Embryonic facial prominence (tissue), 1 donor: Measurements from ENCODE around the gene TBKBP1.

Experiments used
- DNase-seq: peaks from one replicate; pipeline ENCODE4 v3.0.0-alpha.2; 2016; ENCODE audit errors: extremely low spot score

TBKBP1 gene

DNA sequence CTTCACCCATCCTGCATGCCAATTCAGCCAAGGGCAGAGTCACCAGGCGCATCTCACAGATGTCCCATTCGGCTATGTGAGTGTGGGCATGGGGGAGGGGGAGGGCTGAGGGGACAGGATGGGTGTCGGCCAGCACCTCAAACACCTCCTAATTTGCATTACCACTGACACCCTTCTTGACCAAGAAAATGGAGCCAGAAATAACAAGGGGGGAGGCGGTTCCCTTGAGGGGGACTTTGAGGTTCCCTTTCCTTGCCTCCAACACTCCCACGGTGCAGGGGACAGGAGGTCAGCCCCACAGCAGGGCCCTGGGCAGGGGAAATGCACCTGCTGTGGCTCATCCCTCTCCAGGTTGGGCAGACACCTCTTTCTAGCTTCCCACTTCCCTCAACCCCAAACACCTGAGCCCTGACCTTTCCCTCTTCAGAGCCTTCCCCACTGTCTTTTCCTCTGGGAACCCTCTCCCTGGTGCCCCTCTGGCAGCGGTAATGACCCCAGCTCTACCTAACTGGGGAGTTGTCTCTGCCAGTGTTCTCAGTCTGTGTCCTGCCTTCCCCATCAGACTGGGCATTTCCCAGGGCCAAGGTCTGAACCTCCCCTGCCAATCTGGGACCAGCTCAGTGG lies 20.9 kb downstream of the TBKBP1 start:
- DNase-seq = no peak

DNA sequence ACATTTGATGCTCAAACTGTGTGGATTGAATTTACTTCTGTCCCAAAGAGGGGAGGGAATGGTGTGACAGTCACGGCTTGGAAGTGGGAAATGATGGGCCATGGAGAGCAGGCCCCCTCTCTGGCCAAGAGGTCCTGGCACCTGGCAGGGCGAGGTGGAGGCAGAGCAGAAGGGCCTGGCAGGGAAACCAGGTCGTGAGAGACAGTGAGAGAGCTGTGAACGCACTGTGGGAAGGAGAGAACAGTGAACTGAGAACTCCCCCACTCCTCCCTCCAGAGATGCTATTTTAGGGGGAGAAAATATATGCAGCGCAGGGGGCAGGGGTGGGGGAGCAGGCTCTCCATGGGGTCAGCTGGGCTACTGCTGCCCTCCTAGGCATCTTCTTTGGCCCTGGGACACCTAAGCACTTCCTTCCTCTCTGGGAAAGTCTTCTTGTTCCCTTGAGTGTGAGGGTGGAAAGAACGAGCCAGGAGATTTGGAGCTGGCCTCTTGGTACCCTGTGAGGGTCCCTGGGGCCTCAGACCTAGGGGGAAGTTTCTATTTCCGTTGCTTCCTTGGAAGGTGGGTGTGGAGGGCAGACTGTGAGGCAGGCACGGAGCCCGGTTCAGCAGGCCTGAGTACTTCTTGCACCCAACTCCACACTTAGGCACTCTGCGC lies 21.8 kb downstream of the TBKBP1 start:
- no peak for DNase-seq

DNA sequence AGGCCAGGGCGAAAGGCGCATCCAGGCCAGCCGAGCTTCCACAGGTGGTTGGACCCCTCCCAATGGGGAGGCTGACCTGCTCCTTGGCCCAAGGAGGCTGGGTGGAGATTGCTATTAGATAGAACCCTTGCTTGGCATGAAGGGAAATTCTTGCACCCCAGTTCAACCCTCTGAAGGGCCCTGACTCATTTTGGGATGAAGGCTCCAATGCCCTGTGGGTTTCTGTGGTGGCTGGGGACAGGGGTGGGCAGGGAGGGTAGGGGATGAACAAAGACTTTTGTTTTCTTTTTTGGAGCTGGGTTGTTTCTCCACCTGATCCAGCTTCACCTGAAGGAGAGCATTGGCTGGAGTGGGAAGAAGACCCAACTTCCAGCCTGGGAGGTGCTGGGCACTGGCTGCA lies 22.4 kb downstream of the TBKBP1 start:
- DNase-seq = no peak

DNA sequence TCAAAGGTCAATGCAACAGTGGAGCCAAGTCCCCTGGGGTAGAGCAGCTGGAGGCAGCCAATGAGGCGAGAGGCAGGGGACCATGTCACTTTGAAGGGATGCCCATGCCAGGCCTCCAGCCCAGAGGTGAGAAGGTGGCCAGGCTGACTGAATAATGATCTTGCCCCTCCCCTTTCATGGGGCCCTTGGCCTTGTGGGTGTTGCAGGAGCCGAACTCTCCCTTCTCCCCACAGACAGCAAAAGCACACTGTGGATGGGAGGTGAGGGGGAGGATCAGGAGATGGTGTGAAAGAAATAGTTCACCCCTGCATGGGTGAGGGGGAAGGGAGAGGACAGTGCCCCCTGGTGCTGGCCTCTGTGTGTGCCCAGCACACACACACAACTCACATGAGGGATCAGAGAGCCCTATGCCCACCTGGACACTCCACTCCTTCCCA lies 23.3 kb downstream of the TBKBP1 start:
- no peak for DNase-seq

DNA sequence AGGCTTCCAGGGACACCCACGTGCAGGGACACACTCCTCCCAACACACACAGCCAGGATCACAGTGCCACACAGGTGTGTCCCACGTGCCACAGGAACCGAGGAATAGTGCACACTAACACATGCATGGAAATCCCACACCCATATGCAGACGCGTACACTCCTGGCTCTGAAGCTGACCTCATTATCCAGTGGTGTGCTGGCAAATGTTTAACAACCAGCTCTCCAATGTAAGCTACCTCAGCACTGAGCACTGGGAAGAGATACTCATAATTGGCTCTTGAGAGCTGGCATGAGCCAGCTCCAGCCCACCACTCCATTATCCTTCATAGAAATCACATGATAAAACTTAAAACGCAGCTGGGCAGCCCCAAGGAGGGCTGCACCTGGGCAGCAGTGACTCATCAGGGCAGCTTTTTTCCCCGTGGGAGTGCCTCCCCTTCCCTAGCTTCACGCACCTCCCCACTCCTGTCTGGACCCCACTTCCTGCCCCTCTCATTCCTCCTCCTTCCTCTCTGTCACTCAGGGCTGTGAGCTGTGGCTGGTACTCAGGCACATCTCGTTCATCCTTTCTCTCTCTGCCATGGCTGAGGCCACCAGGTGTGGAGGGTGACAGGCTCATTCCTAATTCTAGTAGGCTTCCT lies 24.1 kb downstream of the TBKBP1 start:
- DNase-seq = no peak

DNA sequence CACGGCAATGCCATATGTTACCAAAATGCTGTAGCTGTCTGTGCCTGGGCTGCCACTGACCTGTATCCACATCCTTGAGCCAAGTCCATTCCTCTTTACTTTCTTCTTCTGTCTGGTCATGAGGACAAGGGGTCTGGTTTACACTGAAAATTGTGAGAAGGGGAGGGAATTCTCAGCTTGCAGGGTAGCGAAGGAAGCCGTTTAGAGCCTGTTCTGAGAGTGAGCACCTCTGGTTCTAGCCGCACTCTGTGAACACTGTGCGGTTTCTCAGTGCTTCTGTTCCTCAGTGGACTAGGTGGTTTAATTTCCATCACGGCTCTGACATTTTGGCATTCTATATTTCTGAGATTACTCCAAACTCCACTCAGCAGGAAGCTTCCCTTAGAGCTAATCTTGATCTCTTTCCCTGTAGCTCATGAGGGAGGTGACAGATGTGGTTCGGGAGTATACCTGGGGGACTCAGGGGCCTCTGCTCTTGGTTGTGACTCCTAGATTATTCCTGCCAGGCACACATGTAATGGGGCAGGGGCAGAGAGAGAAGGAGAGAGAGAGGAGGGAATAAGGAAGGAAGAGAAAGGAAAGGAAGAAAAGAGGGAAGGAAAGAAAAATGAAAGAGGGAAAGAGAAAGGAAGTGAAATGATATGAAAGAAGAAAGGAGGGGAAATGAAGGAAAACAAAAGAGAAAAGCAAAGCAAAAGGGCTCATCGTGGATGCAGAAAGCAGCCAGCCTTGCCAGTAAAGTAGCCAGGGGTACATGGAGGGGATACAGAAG lies 24.9 kb downstream of the TBKBP1 start:
- no peak for DNase-seq

DNA sequence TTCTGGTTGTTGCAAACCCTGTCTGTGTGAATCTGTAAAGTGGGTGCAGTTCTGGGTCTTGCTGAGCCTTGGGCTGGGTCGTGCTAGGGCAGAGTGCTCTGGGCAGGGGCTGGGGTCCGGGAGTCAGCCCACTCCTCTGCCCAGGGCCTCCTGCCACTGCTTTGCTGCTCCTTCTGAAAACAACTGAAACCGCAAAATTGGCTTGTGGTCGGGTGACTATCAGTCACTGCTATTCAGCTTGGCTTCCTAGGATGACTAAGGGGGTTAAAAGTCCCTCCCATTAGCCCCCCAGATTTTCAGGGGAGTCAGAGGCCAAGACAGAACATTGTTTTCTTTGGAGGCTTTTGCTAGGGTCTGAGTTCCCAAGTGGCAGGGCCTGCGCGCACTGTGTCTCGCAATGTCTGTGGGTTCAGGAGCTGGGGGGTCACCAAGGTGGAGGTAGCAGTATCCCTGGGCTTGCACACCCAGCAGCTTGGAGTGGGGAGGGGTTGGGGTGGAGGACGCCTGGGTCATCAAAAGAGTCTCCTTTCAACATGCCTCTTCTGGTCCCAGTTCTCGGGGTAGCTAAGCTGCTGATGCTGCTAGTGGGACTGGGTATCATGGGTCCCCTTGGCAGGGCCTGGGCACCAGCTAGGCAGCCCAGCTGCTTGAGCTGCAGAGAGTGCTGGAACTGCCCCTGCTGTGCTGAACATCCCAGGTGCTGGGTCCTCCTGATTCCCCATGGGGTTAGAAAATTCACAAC lies 25.6 kb downstream of the TBKBP1 start:
- DNase-seq = no peak

DNA sequence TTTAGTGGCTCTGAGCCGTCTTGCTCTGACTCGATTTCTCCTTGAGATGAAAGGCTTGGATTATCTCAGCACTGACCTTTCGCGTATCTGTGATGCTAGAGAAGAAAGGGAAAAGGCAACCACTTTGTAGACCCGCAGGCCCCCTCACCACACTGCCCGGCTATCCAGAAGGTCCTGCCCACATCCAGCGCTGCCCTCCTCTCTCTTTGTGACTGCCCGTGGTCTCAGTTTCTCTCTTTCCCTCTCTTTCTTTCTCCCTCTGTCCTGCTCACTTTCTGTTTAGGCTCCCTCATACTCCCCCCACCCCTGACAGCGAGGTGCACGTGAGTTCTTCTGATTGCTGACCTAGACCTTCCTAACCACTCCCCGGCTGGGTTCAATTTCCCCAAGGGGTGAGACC lies 26.2 kb downstream of the TBKBP1 start:
- no peak for DNase-seq

DNA sequence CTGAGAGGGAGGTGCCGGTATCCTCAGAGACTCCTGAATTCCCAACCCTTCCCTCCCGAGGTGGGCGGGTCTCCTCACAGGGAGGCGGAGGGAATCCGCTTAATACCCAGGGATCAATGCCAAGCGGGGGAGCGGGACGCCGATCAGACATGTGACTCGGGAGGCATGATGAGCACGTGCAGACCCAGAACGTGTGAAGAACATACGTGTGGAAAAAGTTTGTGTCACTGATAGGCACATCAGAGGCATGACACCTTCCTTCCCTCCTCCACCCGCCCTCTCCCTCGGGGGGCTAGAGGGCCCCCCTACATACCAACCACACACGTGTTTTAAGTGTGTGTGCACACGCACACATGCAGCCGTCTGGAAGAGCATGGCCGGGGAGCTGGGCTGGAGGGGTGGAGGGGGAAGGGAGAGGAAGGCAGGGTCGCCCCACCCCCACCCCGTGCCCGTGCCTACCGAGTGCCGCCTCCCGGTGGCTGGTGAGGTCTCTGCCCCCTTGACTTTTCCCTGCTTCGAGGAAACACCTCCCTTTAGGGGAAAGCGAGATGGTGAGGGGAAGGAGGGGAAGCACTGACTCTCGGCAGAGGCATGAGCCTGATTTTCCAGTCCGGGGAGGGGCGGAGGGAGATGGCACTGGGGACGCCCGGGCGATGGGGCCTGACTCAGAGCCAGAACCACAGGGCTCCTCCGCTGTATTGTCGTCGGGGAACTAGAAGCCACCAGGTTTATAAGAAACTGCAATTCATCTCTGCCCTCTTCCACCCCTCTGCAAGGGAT lies 27.0 kb downstream of the TBKBP1 start:
- no peak for DNase-seq

DNA sequence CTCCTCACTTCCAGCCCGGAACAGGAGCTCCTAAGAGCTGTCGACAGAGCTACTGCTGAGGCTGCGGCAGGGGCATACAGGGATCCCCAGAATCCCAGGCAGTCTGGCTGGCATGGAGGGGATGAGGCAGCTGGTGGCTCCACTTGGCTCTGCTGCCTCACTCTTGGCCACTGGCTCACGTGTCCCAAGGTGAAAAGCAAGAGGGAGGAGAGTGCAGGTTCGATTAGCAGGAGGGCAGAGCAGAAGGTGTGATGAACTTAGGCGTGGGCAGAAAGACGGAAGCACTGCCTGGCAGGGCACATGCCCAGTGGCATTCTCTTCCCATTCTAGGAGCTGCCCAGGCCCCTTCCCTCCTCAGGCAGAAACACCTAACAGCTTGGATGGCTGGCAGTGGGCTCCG lies 27.8 kb downstream of the TBKBP1 start:
- no peak for DNase-seq

DNA sequence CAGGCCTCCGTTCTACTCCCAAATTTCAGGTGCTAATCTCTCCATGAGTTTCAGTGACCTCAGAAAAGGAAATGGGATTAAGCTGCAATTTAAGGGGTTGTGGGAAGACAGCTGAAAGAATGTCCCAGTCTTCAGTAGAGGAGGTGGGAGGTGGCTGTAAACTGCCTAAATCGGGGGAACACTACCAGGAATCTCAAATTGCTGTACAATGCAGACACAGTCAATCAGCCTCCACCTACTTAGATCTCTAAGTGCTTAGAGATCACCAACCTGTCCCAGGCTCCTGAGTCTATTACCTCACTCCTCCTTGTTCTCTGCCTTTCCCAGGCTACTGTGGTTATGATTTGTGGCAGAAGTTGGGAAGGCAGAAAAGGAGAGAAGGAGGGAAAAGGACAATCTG lies 30.7 kb downstream of the TBKBP1 start:
- DNase-seq = no peak

DNA sequence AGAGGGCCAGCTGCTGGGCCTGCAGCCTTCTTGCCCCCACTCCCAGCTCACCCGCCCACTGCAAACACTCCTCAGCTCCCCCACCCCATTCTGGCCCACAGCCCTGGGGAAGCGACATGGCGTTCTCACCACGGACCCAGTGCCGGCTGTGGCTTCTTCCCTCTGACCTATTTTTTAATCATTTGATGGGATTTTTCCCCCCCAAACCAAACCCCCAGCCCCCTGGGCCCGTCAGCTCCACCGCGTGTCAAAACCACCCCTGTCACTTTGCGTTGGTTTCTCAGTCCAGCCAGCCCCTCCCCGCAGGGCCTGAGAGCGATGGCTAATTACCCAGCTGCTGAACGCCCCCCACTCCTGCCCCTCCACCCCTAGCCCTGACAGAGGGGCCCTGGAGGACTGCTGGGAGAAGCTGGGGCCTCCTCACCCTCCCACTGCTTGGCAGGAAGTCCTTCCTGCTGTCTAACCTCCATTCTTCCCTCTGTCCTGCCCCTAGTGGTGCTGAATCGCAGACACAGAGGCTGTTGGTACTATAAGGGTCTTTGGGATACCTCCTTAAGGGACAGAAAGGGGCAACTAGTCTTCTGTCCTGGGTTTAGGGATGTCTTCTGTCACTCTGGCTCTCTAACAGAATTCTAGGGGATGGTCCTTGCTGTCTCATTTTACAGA lies 31.6 kb downstream of the TBKBP1 start:
- no peak for DNase-seq

DNA sequence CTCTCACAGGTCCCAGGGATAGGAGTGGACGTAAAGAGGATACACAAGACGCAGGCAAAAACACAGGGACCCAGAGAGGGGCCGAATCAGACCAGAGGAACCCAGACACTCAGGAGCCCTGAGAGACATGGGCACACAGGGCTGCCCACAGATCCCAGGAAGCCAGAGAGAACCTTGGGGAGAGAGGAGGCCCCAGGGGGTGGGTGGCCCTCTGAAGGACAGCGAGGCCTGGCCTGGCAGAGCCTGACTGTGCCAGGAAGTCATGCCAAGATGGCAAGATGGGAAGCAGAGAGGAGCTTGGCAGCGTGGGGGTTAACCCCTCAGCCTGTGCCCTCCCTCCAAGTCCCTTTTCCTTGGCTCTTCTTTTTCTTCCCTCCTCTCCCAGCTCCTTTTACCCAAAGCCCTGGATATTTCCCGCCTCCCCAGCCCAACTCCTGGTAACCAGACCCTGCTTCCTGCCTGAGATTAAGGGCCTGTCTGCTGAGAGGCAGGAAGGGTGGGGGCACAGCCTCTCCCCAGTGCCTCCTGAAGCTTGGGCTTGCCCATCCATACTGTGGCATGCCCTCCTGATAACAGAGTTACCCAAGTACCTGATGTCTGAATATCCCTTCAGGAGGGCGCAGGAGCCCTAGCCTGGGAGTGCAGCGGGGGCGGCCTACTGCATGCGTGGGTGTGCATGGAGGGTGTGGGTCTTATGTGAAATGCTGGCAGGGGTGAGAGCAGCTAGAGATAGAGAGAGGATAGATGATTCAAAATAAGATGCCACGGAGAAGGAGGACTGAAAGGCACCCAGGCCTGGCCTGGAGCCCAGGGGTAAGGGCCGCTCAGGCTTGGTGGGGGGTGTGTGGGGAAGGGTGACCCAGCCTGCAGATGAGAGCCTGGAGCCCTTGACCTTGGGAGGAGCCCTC lies 33.1 kb downstream of the TBKBP1 start:
- no peak for DNase-seq

DNA sequence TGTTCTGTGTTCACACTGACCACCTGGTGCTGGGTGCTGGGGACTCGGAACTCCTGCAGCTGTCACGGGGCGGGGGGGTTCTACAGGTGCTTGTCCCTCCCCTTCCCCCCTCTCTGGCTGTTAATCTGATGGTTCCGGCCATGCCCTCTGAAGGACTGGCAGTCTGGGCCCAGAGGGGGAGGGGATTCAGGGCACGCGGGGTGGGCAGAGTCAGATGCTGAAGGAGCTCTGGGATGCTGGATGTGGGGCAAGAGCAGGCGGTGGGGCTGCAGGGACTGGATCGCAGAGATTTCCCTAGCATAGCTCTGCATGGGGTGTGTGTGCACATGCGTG lies 33.7 kb downstream of the TBKBP1 start:
- DNase-seq = no peak

DNA sequence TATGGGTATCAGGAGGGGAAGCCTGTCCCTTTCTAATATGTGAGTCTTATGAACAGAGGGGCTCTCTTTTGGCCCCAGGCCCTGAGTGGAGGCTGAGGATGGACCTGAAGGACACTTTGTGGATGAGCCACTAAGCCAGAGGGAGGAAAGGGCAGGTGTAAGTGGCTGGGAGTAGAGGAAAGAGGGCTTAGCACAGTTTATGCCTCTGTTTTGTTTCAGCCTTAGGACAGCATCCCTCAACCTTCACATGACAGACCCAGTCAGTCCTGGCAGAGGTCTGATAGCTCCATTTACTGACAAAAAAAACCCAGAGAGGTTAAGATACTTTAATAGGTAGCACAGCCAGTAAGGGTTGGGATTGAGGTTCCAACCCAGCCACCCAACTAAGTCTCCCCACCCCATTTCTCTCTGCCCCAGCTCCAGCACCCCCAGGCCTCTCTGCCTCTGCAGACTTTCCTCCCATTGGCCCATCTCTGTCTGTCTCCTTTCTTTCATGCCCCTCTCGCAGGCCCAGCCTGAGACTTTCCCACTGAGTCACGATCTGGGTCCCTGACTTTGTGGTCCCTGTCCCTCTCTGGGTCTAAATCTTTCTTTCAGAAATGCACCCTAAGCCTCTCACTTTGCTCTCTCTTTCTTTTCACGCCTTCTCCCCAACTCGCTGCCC lies 34.4 kb downstream of the TBKBP1 start:
- DNase-seq = no peak

DNA sequence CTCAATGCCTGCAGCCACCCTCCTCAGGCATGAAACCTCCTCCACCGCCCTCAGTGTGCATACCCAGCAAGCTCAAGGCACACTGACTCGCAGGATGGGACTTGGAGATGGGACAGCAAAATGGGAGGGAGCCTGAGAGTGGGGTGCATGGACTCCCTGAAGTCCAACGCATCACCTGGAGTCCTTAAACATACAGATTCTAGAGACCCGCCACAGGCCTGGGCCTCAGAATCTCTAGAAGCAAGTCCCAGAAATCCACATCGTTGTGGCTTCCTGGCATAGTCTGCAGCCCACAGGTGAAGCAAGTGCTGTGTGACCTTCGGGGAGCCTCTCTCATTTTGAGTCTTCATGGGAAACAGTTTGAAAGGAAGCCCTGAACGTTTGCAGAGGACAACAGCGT lies 35.5 kb downstream of the TBKBP1 start:
- DNase-seq = no peak

DNA sequence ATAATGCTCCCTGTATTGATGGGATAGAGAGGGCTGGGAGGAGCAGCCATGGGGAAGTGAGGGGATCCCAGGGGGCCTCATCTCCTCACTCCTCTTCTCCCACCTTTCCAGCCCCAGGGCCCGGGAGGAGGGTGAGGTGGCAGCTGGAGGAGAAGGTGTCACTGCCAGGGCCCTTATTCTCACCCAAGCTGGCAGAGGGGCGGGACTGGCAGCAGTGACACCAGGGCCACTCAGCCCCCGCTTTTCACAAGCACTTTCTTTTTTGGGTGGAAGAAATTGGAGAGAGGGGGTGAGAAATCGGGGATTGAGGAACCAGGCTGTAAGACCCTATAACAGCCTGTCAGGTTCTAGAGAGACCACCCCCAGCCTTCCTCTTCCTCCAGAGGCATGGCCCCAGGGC lies 36.7 kb downstream of the TBKBP1 start:
- no peak for DNase-seq

DNA sequence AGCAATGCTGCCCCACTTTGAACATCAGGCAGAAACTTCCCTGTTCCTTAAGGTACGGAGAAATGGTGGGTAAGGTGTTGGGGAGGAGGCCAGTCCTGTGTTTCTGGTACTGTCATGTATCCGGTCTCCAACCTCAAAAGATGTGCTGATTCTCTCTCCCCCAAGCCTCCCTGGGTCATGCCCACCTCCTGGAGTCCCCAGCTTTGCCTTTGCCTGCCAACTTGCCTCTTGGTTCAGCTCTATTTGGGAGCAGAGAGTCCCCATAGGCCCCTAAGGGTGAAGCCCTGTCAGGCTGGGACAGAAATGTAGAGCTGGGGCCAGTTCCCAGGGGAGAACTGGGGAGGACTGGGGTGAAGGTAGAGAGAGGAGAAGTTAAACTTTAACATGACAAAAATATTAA lies 37.4 kb downstream of the TBKBP1 start:
- no peak for DNase-seq

DNA sequence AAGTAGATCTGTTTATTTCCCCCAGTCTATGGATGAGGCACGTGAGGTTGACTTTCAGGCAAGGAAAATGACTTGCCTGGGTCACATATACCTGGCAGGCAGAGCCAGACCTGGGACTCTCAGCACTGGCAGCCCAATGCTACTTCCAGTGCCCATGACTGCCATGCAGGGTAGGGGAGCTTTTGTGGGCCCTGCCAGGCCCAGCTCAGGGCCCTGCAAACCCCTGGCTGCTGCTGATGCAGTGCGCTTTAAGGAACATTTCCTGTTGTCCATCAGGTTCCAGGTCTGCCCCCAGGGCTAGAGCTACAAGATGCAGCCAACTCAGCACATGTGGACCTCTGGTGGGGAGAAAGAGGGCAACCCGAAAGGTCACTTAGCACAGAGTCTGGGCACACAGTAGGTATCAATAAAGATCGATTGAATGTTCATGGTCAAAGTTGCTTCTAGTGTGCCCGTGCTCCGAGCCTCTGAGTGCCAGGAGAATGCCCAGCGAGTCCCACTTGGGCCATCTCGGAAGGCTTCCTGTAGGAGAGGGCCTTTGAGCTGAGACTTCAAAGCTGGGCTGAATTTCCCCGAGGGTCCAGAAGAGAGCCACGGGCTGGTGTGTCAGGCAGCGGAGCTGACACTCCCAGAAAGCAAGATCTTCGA lies 38.6 kb downstream of the TBKBP1 start:
- DNase-seq = no peak
